Parathyroid adenoma (tissue), 2 donors: ENCODE measurements around the gene EHD1.
A peak's percentile ranks its signal among the peaks of the same experiment; 100 is the strongest.

ENCODE experiments used
- H2AFZ ChIP-seq: fragments of 300-600 bp; sonication (generic); one replicate; pipeline ENCODE4 v1.7.0; 2017; ENCODE audit warnings: antibody characterized with exemption, mild to moderate bottlenecking
- H3K27ac ChIP-seq: fragments of 300-600 bp; sonication (generic); one replicate; pipeline ENCODE4 v1.7.0; 2017
- H3K27me3 ChIP-seq: fragments of 300-600 bp; sonication (generic); one replicate; pipeline ENCODE4 v1.7.0; 2017; ENCODE audit warnings: low read length; ENCODE audit not compliant: control insufficient read depth, insufficient read depth
- H3K36me3 ChIP-seq: fragments of 300-600 bp; sonication (generic); one replicate; pipeline ENCODE4 v1.7.0; 2017; ENCODE audit warnings: low read length; ENCODE audit not compliant: control insufficient read depth, insufficient read depth
- H3K4me1 ChIP-seq: fragments of 300-600 bp; sonication (generic); one replicate; pipeline ENCODE4 v1.7.0; 2017; ENCODE audit warnings: control low read depth
- H3K4me2 ChIP-seq: fragments of 300-600 bp; sonication (generic); one replicate; pipeline ENCODE4 v1.7.0; 2017; ENCODE audit warnings: low read length
- H3K4me3 ChIP-seq: fragments of 300-600 bp; sonication (generic); one replicate; pipeline ENCODE4 v1.7.0; 2017; ENCODE audit warnings: low read depth, low read length
- H3K79me2 ChIP-seq: fragments of 300-600 bp; sonication (generic); one replicate; pipeline ENCODE4 v1.7.0; 2017; ENCODE audit warnings: control low read depth
- H3K9ac ChIP-seq: fragments of 300-600 bp; sonication (generic); one replicate; pipeline ENCODE4 v1.7.0; 2017; ENCODE audit warnings: mild to moderate bottlenecking
- H3K9me3 ChIP-seq: fragments of 300-600 bp; sonication (generic); one replicate; pipeline ENCODE4 v1.7.0; 2017; ENCODE audit warnings: low read length; ENCODE audit not compliant: control insufficient read depth
- TF ChIP-seq, protein P1 (sequence below): fragments of 300-600 bp; sonication (generic); IDR thresholded peaks from one replicate; pipeline ENCODE4 v1.7.0; 2017; ENCODE audit warnings: antibody characterized with exemption, mild to moderate bottlenecking
- donor health status: primary hyperparathyroidism.

The EHD1 gene

GRCh38 chr11:64845129-64845775 is 33.2 kb downstream of the EHD1 start:
- peak overlapping the region; percentile 56 for H3K27ac ChIP-seq

GRCh38 chr11:64844330-64845128 is 33.9 kb downstream of the EHD1 start, which contains the start of gene CDC42BPG:
Gene CDC42BPG, minus strand, starts transcription at chr11:64844653. Its CDS starts 84 bp downstream, at chr11:64844569.
- Histone ChIP-seq H3K4me2 (peak within 1 kb of the TSS; percentile 68), H3K9ac (no peak within 1 kb of the TSS), H3K79me2 (no peaks in the 10 kb centered on the region), H2AFZ (peak within 1 kb of the TSS; percentile 75), H3K36me3 (no peaks in the 10 kb centered on the region), H3K4me3 (peak within 1 kb of the TSS; percentile 54), H3K9me3 (no peaks in the 10 kb centered on the region), H3K27me3 (no peaks in the 10 kb centered on the region), H3K4me1 (no peaks in the 10 kb centered on the region), H3K27ac (peak within 1 kb of the TSS; percentile 56)
- TF ChIP-seq, protein P1, sequence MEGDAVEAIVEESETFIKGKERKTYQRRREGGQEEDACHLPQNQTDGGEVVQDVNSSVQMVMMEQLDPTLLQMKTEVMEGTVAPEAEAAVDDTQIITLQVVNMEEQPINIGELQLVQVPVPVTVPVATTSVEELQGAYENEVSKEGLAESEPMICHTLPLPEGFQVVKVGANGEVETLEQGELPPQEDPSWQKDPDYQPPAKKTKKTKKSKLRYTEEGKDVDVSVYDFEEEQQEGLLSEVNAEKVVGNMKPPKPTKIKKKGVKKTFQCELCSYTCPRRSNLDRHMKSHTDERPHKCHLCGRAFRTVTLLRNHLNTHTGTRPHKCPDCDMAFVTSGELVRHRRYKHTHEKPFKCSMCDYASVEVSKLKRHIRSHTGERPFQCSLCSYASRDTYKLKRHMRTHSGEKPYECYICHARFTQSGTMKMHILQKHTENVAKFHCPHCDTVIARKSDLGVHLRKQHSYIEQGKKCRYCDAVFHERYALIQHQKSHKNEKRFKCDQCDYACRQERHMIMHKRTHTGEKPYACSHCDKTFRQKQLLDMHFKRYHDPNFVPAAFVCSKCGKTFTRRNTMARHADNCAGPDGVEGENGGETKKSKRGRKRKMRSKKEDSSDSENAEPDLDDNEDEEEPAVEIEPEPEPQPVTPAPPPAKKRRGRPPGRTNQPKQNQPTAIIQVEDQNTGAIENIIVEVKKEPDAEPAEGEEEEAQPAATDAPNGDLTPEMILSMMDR, result peak; percentile 36

More at GRCh38 chr11:64845129-64845775, 33.2 kb downstream of the EHD1 start:
- Histone ChIP-seq H3K36me3 (no peaks in the 10 kb centered on the region), H3K27me3 (no peaks in the 10 kb centered on the region), H3K9ac (no peak overlapping the region), H3K4me1 (no peaks in the 10 kb centered on the region), H3K79me2 (no peaks in the 10 kb centered on the region), H2AFZ (peak overlapping the region; percentile 75), H3K4me2 (peak overlapping the region; percentile 66), H3K9me3 (no peaks in the 10 kb centered on the region), H3K4me3 (peak overlapping the region; percentile 40)
- TF ChIP-seq, protein P1, result no peak

DNA sequence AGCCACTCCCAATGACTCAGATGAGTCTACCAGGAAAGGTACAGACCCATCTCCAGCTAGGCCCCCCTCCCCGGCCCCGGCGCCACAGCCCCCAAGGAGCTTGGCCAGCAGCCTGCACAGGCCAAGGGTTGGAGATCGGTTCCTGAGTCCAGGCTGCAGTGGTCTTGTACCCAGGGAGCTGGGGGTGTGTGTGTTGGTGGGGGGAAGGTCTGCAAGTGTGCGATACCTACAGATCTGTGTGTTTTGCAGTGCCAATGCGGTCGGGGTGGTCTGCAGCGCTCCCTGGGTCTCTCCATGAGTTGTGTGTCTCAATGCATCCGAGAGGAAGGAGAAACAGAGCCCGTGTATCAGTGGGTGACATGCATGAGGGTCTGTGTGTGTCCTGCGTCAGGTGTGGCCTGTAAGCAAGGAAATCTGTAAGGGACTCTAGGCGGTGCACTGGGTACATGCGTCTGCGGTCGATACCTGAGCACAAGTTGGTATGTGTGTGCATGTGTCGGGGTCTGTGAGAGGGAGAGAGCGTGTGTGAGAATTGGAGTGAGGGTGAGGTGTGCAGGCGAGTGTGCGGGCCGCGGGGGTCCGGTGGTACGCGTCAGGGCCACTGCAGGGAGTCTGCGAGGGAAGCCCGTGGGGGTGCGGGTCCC is 34.6 kb downstream of the EHD1 start:
- peak overlapping the region; percentile 36 for H3K27ac ChIP-seq

DNA sequence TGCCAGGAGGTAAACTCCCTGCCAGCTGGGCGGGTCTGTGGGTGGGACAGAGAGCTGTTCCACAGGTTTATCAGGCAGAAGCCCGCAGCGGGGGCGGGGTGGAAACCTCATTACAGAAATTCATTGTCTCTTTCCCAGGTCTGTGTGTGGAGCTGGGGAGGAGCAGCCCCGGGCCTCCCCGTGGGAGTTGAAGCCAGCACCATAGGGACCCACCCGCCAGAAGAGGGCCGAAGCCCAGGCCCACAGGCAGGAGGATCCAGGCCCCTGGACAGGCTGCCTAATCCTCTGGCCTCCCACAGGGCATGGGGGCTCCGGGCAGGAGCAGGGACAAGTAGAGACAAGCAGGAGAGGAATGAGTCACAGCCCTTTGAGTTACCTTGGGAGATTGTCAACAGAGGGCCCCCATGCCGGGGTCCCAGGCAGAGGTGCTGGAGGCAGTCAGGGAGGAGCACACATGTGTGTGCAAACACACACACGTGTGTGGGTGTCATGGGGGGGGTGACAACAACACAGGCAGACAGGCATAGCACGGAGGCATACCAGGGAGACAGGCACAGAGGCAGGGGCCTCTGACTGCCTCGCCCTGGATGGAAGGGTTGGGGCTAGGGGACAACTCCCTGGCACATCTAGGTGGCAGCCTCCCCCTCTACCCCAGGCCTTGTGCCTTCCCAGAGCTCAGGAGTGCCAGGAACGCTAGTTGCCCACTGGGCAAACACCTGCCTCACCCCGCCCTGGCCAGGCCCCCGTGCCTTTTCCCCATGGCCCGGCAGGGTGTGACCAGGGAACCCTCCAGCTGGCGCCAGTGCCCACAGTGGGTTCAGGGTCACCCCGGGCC is 35.4 kb downstream of the EHD1 start:
- peak overlapping the region; percentile 54 for H3K4me3 ChIP-seq
- H2AFZ ChIP-seq, result no peak overlapping the region
- H3K27me3 ChIP-seq, result no peaks in the 10 kb centered on the region
- no peaks in the 10 kb centered on the region for H3K4me1 ChIP-seq
- H3K4me2 ChIP-seq, result peak overlapping the region; percentile 68
- no peaks in the 10 kb centered on the region for H3K36me3 ChIP-seq
- peak overlapping the region; percentile 19 for H3K27ac ChIP-seq
- TF ChIP-seq, protein P1, result no peak
- H3K9me3 ChIP-seq, result no peaks in the 10 kb centered on the region
- H3K79me2 ChIP-seq, result no peaks in the 10 kb centered on the region
- H3K9ac ChIP-seq, result no peak overlapping the region

More for the DNA sequence above, 34.6 kb downstream of the EHD1 start:
- Histone ChIP-seq H3K4me2 (peak overlapping the region; percentile 68), H3K79me2 (no peaks in the 10 kb centered on the region), H3K27me3 (no peaks in the 10 kb centered on the region), H3K9me3 (no peaks in the 10 kb centered on the region), H3K4me1 (no peaks in the 10 kb centered on the region), H3K9ac (no peak overlapping the region), H3K36me3 (no peaks in the 10 kb centered on the region), H3K4me3 (peak overlapping the region; percentile 54), H2AFZ (peak overlapping the region; percentile 75)
- TF ChIP-seq, protein P1, result no peak
